Measurements from ENCODE around the gene WBP2NL.

Gene WBP2NL

GRCh38 chr22:42067671-42068251 lies 69.2 kb downstream of the WBP2NL start:
- WGBS, 2 donors (ENCODE audit: extremely low coverage in 2 of 2, insufficient read length in 2 of 2, insufficient replicate concordance in 1 of 2): no CpG with 5 or more reads among the region's 14 CpGs
- peaks cover 10 to 23% of the 10 kb centered on the region in 2 donors for H3K4me1 ChIP-seq (ENCODE audit: control insufficient read depth in 2 of 2, insufficient read depth in 1 of 2, low read depth in 1 of 2, low read length in 2 of 2)

GRCh38 chr22:42068291-42068690 lies 69.7 kb downstream of the WBP2NL start:
- Histone ChIP-seq H3K27me3 (ENCODE audit: control insufficient read depth in 3 of 3, insufficient read depth in 3 of 3, low read depth in 1 of 3, low read length in 3 of 3) (no peaks in the 10 kb centered on the region), H3K79me1 (ENCODE audit: low read depth, low read length) (peaks cover 2% of the 10 kb centered on the region), H3K9ac (ENCODE audit: low read depth, low read length, poor library complexity) (peak overlapping the region; percentile 60), H2BK120ac (ENCODE audit: low read depth, low read length) (no peak overlapping the region), H3K4ac (ENCODE audit: low read length) (no peak overlapping the region), H3K4me1 (ENCODE audit: control insufficient read depth in 2 of 2, insufficient read depth in 1 of 2, low read depth in 1 of 2, low read length in 2 of 2) (peaks cover 10 to 23% of the 10 kb centered on the region in 2 donors), H2AK5ac (ENCODE audit: low read depth, low read length) (no peak overlapping the region), H3K4me2 (ENCODE audit: insufficient read depth, low read length, poor library complexity, severe bottlenecking) (no peak overlapping the region), H2AFZ (ENCODE audit: low read length) (no peak overlapping the region), H3K9me3 (replicated peaks in 1 of 2; ENCODE audit: control insufficient read depth in 2 of 2, insufficient read depth in 1 of 2, low read depth in 1 of 2, low read length in 2 of 2) (peaks cover 0 to 3% of the 10 kb centered on the region in 2 donors), H2BK5ac (ENCODE audit: low read length) (peak overlapping the region; percentile 19), H3K14ac (ENCODE audit: low read length) (no peak overlapping the region), H2BK12ac (ENCODE audit: low read length) (no peak overlapping the region), H3K4me3 (ENCODE audit: low read length in 2 of 2) (no peak overlapping the region), H2BK15ac (ENCODE audit: low read length) (no peak overlapping the region), H3K36me3 (replicated peaks in 1 of 2; ENCODE audit: control insufficient read depth in 2 of 2, insufficient read depth in 2 of 2, low read length in 2 of 2) (peaks cover 13 to 37% of the 10 kb centered on the region in 2 donors), H3K18ac (ENCODE audit: low read length) (no peak overlapping the region), H4K8ac (ENCODE audit: low read depth, low read length) (no peak overlapping the region), H4K91ac (ENCODE audit: low read depth, low read length, poor library complexity) (no peak overlapping the region), H3K23ac (ENCODE audit: low read depth, low read length, poor library complexity) (peak overlapping the region; percentile 80), H3K27ac (replicated peaks; ENCODE audit: low read length) (no peak overlapping the region)
- no peak for DNase-seq (ENCODE audit: low spot score)
- WGBS, 2 donors (ENCODE audit: extremely low coverage in 2 of 2, insufficient read length in 2 of 2, insufficient replicate concordance in 1 of 2): no CpG with 5 or more reads among the region's 4 CpGs

More at GRCh38 chr22:42067671-42068251, 69.2 kb downstream of the WBP2NL start:
- Histone ChIP-seq H3K18ac (ENCODE audit: low read length) (no peak overlapping the region), H2BK12ac (ENCODE audit: low read length) (no peak overlapping the region), H3K27ac (replicated peaks; ENCODE audit: low read length) (no peak overlapping the region), H2AK5ac (ENCODE audit: low read depth, low read length) (no peak overlapping the region), H3K79me1 (ENCODE audit: low read depth, low read length) (peaks cover 2% of the 10 kb centered on the region), H4K91ac (ENCODE audit: low read depth, low read length, poor library complexity) (no peak overlapping the region), H2BK5ac (ENCODE audit: low read length) (peak overlapping the region; percentile 19), H3K27me3 (ENCODE audit: control insufficient read depth in 3 of 3, insufficient read depth in 3 of 3, low read depth in 1 of 3, low read length in 3 of 3) (no peaks in the 10 kb centered on the region), H2BK15ac (ENCODE audit: low read length) (no peak overlapping the region), H3K4me3 (ENCODE audit: low read length in 2 of 2) (no peak overlapping the region), H3K9ac (ENCODE audit: low read depth, low read length, poor library complexity) (no peak overlapping the region), H4K8ac (ENCODE audit: low read depth, low read length) (peak overlapping the region; percentile 6), H2AFZ (ENCODE audit: low read length) (no peak overlapping the region), H3K14ac (ENCODE audit: low read length) (no peak overlapping the region), H3K23ac (ENCODE audit: low read depth, low read length, poor library complexity) (no peak overlapping the region), H3K9me3 (replicated peaks in 1 of 2; ENCODE audit: control insufficient read depth in 2 of 2, insufficient read depth in 1 of 2, low read depth in 1 of 2, low read length in 2 of 2) (peaks cover 0 to 3% of the 10 kb centered on the region in 2 donors), H3K36me3 (replicated peaks in 1 of 2; ENCODE audit: control insufficient read depth in 2 of 2, insufficient read depth in 2 of 2, low read length in 2 of 2) (peaks cover 13 to 40% of the 10 kb centered on the region in 2 donors), H3K4me2 (ENCODE audit: insufficient read depth, low read length, poor library complexity, severe bottlenecking) (no peak overlapping the region), H2BK120ac (ENCODE audit: low read depth, low read length) (no peak overlapping the region), H3K4ac (ENCODE audit: low read length) (no peak overlapping the region)
- no peak for DNase-seq (ENCODE audit: low spot score)

GRCh38 chr22:42069801-42070516 lies 71.4 kb downstream of the WBP2NL start:
- no peak overlapping the region for H2BK15ac ChIP-seq (ENCODE audit: low read length)
- H2BK120ac ChIP-seq (ENCODE audit: low read depth, low read length): no peak overlapping the region
- WGBS, 2 donors (ENCODE audit: extremely low coverage in 2 of 2, insufficient read length in 2 of 2, insufficient replicate concordance in 1 of 2): no CpG with 5 or more reads among the region's 19 CpGs
- no peak overlapping the region for H3K4ac ChIP-seq (ENCODE audit: low read length)
- peaks cover 10 to 20% of the 10 kb centered on the region in 2 donors for H3K4me1 ChIP-seq (ENCODE audit: control insufficient read depth in 2 of 2, insufficient read depth in 1 of 2, low read depth in 1 of 2, low read length in 2 of 2)
- H2BK5ac ChIP-seq (ENCODE audit: low read length): peak overlapping the region; percentile 97
- no peak overlapping the region for H3K23ac ChIP-seq (ENCODE audit: low read depth, low read length, poor library complexity)
- no peak overlapping the region for H2BK12ac ChIP-seq (ENCODE audit: low read length)
- H3K9me3 ChIP-seq (replicated peaks in 1 of 2; ENCODE audit: control insufficient read depth in 2 of 2, insufficient read depth in 1 of 2, low read depth in 1 of 2, low read length in 2 of 2): peaks cover 0 to 5% of the 10 kb centered on the region in 2 donors
- H2AK5ac ChIP-seq (ENCODE audit: low read depth, low read length): no peak overlapping the region
- no peak overlapping the region for H4K91ac ChIP-seq (ENCODE audit: low read depth, low read length, poor library complexity)
- H3K27me3 ChIP-seq (ENCODE audit: control insufficient read depth in 3 of 3, insufficient read depth in 3 of 3, low read depth in 1 of 3, low read length in 3 of 3): no peaks in the 10 kb centered on the region
- H3K4me3 ChIP-seq (ENCODE audit: low read length in 2 of 2): peak overlapping the region; percentile 58 to 73
- DNase-seq (ENCODE audit: low spot score): no peak
- H3K36me3 ChIP-seq (replicated peaks in 1 of 2; ENCODE audit: control insufficient read depth in 2 of 2, insufficient read depth in 2 of 2, low read length in 2 of 2): peaks cover 13 to 34% of the 10 kb centered on the region in 2 donors
- peak overlapping the region; percentile 72 for H3K4me2 ChIP-seq (ENCODE audit: insufficient read depth, low read length, poor library complexity, severe bottlenecking)
- peak overlapping the region; percentile 55 for H3K27ac ChIP-seq (replicated peaks; ENCODE audit: low read length)
- H2AFZ ChIP-seq (ENCODE audit: low read length): peak overlapping the region; percentile 96
- H3K18ac ChIP-seq (ENCODE audit: low read length): peak overlapping the region; percentile 6
- no peak overlapping the region for H3K14ac ChIP-seq (ENCODE audit: low read length)
- no peaks in the 10 kb centered on the region for H3K79me1 ChIP-seq (ENCODE audit: low read depth, low read length)
- H4K8ac ChIP-seq (ENCODE audit: low read depth, low read length): no peak overlapping the region
- H3K9ac ChIP-seq (ENCODE audit: low read depth, low read length, poor library complexity): peak overlapping the region; percentile 50

Data from neuronal stem cell (in vitro differentiated cells).